ENCODE measurements around the gene NXNL1. TPM values are rescaled to one million over a fixed set of nuclear protein-coding genes. Genes with fewer than 3 reads are reported as not detected.

The NXNL1 gene
- total and polyA plus RNA-seq, 9 of the 15 experiments (the other 6 are each of a cell fraction or from before 2014, with no cell fraction given): not detected

DNA sequence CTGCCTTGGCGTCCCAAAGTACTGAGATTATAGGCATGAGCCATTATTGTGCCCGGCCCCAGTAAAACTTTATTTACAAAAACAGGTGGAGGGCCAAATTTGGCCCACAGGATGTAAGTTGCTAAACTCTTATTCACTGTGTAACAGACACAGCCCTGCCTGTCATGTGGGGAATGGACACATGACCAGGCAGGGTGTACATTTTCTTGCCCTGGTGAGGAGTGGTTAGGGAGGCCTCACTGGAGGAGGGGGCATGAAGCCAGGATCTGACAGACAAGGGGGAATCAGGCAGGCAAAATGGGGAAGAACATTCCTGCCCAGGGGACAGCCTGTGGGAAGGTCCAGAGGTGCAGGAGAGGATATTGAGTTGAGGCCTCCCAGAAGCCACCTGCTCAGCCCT, 43.3 kb upstream of the NXNL1 start:
- H3K4me2 ChIP-seq (ENCODE audit: insufficient read depth, low read length): no peak overlapping the region
- WGBS (ENCODE audit: insufficient coverage, low coverage, missing lambda C conversion rate): 100% methylated on average over 1 of the region's 2 CpGs
- no peaks in the 10 kb centered on the region for H3K9me1 ChIP-seq (ENCODE audit: control insufficient read depth, insufficient read depth, low read length)
- no peaks in the 10 kb centered on the region for H3K9me3 ChIP-seq (replicated peaks; ENCODE audit: control insufficient read depth, insufficient read depth, low read depth, low read length)
- peaks cover 8% of the 10 kb centered on the region; the same call in 2 of the 3 replicates for H3K36me3 ChIP-seq (ENCODE audit: control insufficient read depth, insufficient read depth, low read length)
- no peak for FAIRE-seq
- H3K27ac ChIP-seq (ENCODE audit: extremely low read depth, low read depth, low read length): no peak overlapping the region
- peaks cover 16 to 33% of the 10 kb centered on the region in 2 experiments for H3K4me1 ChIP-seq (replicated peaks in 1 of 2; ENCODE audit: control insufficient read depth in 2 of 2, insufficient read depth in 2 of 2, low read length in 2 of 2)
- H3K79me2 ChIP-seq (ENCODE audit: control insufficient read depth, insufficient read depth, low read length): peaks cover 12% of the 10 kb centered on the region; the same call in 2 of the 3 replicates
- in situ Hi-C loops (cut with MboI): no loop called here
- DNase-seq (ENCODE audit: extremely low read depth in 1 of 4, low spot score in 3 of 4): no peak
- ChIA-PET CTCF (ENCODE audit: low intra/inter-chr PET ratio) (no interaction called here), POLR2A (no interaction called here)
- H2AFZ ChIP-seq (ENCODE audit: low read depth, low read length): no peak overlapping the region
- ATAC-seq: no peak
- H3K4me3 ChIP-seq: no peak overlapping the region
- no TSS peak for BruUV-seq (replicated peaks)
- no peaks in the 10 kb centered on the region for H3K27me3 ChIP-seq (ENCODE audit: control insufficient read depth in 2 of 2, insufficient read depth in 2 of 2, low read length in 2 of 2)
- H3K9ac ChIP-seq (ENCODE audit: insufficient read depth in 1 of 2, low read depth in 2 of 2, low read length in 2 of 2): peak overlapping the region in 1 of 2 experiments; percentile 60; a peak in 2 of 4 replicates
- intact Hi-C loops (cut with micrococcal nuclease): no loop called here
- H4K20me1 ChIP-seq (replicated peaks; ENCODE audit: control insufficient read depth, insufficient read depth, low read length): no peaks in the 10 kb centered on the region
- TF ChIP-seq ESRRB (CRISPR knock-in tag; IDR thresholded peaks at IDR 0.05; ENCODE audit: borderline replicate concordance) (no peak), ZFP36 (IDR thresholded peaks at IDR 0.05; ENCODE audit: low read depth, low read length, partially characterized antibody) (peak; percentile 77), ZBTB17 (CRISPR knock-in tag; IDR thresholded peaks at IDR 0.05) (no peak), BDP1 (IDR thresholded peaks at IDR 0.05; ENCODE audit: insufficient read depth, insufficient read length) (no peak), ARNT (IDR thresholded peaks at IDR 0.05) (no peak), GABPA (tag; conservative IDR thresholded peaks at IDR 0.05; ENCODE audit: low read depth) (no peak), TFE3 (CRISPR knock-in tag; IDR thresholded peaks at IDR 0.05) (no peak), MEF2A (IDR thresholded peaks at IDR 0.05; ENCODE audit: control insufficient read depth, low read depth, low read length) (no peak), ZNF133 (CRISPR knock-in tag; IDR thresholded peaks at IDR 0.05) (no peak), PKNOX1 (IDR thresholded peaks at IDR 0.05) (0 out of 2 replicates have a peak, but pooled peaks have one; percentile 22), RBM15 (IDR thresholded peaks at IDR 0.05; ENCODE audit: insufficient read depth, low read length) (no peak), ZNF695 (CRISPR knock-in tag; IDR thresholded peaks at IDR 0.05) (no peak), NELFE (IDR thresholded peaks at IDR 0.05; ENCODE audit: insufficient read depth, insufficient read length) (no peak), NCOA6 (IDR thresholded peaks at IDR 0.05) (no peak)
- TF ChIP-seq, protein P1, sequence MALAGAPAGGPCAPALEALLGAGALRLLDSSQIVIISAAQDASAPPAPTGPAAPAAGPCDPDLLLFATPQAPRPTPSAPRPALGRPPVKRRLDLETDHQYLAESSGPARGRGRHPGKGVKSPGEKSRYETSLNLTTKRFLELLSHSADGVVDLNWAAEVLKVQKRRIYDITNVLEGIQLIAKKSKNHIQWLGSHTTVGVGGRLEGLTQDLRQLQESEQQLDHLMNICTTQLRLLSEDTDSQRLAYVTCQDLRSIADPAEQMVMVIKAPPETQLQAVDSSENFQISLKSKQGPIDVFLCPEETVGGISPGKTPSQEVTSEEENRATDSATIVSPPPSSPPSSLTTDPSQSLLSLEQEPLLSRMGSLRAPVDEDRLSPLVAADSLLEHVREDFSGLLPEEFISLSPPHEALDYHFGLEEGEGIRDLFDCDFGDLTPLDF (CRISPR knock-in tag; IDR thresholded peaks at IDR 0.05): no peak
- TF ChIP-seq, protein P2, sequence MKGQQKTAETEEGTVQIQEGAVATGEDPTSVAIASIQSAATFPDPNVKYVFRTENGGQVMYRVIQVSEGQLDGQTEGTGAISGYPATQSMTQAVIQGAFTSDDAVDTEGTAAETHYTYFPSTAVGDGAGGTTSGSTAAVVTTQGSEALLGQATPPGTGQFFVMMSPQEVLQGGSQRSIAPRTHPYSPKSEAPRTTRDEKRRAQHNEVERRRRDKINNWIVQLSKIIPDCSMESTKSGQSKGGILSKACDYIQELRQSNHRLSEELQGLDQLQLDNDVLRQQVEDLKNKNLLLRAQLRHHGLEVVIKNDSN (CRISPR knock-in tag; IDR thresholded peaks at IDR 0.05): peak; percentile 64
